Fibroblast of villous mesenchyme (primary cell): ENCODE measurements around the gene MPV17. TPM values are rescaled to one million over a fixed set of nuclear protein-coding genes. Genes with fewer than 3 reads are reported as not detected.

ENCODE experiments used
- DNase-seq: peaks from one replicate; pipeline ENCODE4 v3.0.0-alpha.2; 2010; ENCODE audit warnings: low read depth
- H3K4me3 ChIP-seq: 2 replicates; pipeline ENCODE4 v1.5.1; 2011; ENCODE audit warnings: low read depth, mild to moderate bottlenecking, low read length
- CTCF ChIP-seq: IDR thresholded peaks from 2 replicates; pipeline ENCODE4 v1.5.1; 2012; ENCODE audit warnings: low read depth, mild to moderate bottlenecking, low read length; ENCODE audit not compliant: insufficient read depth
- total RNA-seq: library from RNA; depleted of rRNA; stranded (reverse); fragments of >200 nt; gene quantifications from 2 replicates; pipeline ENCODE4 v1.2.3, GENCODE V29; 2012

Gene MPV17
- total RNA-seq, 1 donor = 73.8 TPM

GRCh38 chr2:27265536-27265870, 57.4 kb downstream of the MPV17 start:
- no peak for TF ChIP-seq CTCF
- no peak overlapping the region for H3K4me3 ChIP-seq

GRCh38 chr2:27264753-27265535, 58.0 kb downstream of the MPV17 start:
- DNase-seq = peak; percentile 46
- peak overlapping the region; percentile 45 for H3K4me3 ChIP-seq

More at GRCh38 chr2:27265536-27265870, 57.4 kb downstream of the MPV17 start:
- DNase-seq = no peak

GRCh38 chr2:27264253-27264752, 58.6 kb downstream of the MPV17 start:
- TF ChIP-seq CTCF = no peak
- H3K4me3 ChIP-seq = peak overlapping the region; percentile 45
- no peak for DNase-seq

More at GRCh38 chr2:27264753-27265535, 58.0 kb downstream of the MPV17 start:
- TF ChIP-seq CTCF = peak; percentile 56

GRCh38 chr2:27263287-27264252, 59.3 kb downstream of the MPV17 start:
- peak overlapping the region; percentile 54 for H3K4me3 ChIP-seq
- no peak for TF ChIP-seq CTCF
- DNase-seq = no peak

GRCh38 chr2:27262379-27263286, 60.3 kb downstream of the MPV17 start, which contains the start of gene SLC30A3:
TSS of gene SLC30A3 (minus strand) at chr2:27263047. CDS start at chr2:27262906, 141 bp downstream.
- no peak for TF ChIP-seq CTCF
- peak within 1 kb of the TSS; percentile 54 for H3K4me3 ChIP-seq
- DNase-seq = peak; percentile 35

- DNase-seq = no peak
- no peak for TF ChIP-seq CTCF
Measured at GRCh38 chr2:27261926-27262298, 61.0 kb downstream of the MPV17 start.

More at GRCh38 chr2:27261926-27262298, 61.0 kb downstream of the MPV17 start:
- no peak overlapping the region for H3K4me3 ChIP-seq
